Measurements from ENCODE around the gene CDH23. TPM values are rescaled to one million over a fixed set of nuclear protein-coding genes. Genes with fewer than 3 reads are reported as not detected.

Gene CDH23
- total and polyA plus RNA-seq, 2 of the 8 experiments (the other 6 are each of a cell fraction or from before 2014, with no cell fraction given) = 1.9 to 4.9 TPM

DNA sequence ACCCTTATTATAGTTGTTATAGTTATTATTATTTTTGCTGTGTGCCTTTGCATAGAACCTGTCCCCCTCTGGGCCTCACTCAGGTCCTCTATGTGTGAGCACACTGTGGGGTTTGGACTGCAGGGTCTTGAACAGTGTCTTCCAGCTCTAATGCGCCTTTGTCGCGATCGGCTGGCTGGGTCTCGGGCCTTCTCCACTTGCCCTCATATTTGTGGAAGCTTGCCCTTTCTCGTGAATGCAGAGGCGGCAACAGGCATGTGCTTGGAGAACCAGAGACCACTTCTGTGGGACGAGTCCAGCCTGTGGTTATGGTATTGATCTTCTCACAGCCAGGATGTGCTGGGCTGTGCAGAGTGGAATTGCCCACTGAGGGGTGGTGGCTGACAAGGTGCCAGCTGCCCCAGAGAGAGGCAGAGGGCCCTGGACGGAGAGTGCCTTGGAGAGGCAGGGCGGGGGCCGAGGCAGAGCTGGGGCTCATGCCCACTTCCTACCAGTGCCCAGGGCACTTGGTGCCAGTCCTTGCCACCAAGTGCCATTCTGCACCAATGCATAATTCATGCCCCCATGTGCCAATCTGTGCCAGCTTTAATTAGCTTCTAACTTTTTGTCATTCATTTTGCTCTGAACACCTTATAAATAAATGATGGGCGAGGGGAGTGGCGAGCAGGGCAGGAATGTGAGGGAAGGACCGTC is 6.8 kb upstream of the CDH23 start:
- peaks cover 0 to 7% (median 3%) of the 10 kb centered on the region in 4 experiments; a peak in 4 of 7 replicates for H3K27me3 ChIP-seq (replicated peaks in 1 of 4; ENCODE audit: control insufficient read depth in 3 of 4, extremely low read depth in 1 of 4, insufficient read depth in 3 of 4, low read length in 3 of 4)

More for the DNA sequence above, 6.8 kb upstream of the CDH23 start:
- ChIA-PET POLR2A (ENCODE audit: partially characterized antibody) (interaction anchor here (0.7 kb wide), 1 partner anchor 13 kb away, joined by 3 read pairs; no protein-coding TSS in a partner anchor), CTCF (ENCODE audit: partially characterized antibody) (interaction anchor here (0.7 to 3.9 kb wide), 21 partner anchors 9 to 536 kb away, joined by 3 to 21 read pairs (median 4); partner anchors contain the start of gene SLC29A3)
- Histone ChIP-seq H3K14ac (ENCODE audit: insufficient read length) (no peak overlapping the region), H3K9me3 (ENCODE audit: insufficient read depth in 2 of 2, low read depth in 1 of 2, low read length in 1 of 2) (no peaks in the 10 kb centered on the region), H3K4me2 (ENCODE audit: insufficient read depth in 1 of 2, low read depth in 2 of 2, low read length in 2 of 2) (no peak overlapping the region), H3K79me1 (ENCODE audit: low read depth, low read length) (no peaks in the 10 kb centered on the region), H3K9ac (replicated peaks in 1 of 4; ENCODE audit: extremely low read depth in 1 of 4, low read depth in 3 of 4, low read length in 3 of 4) (no peak overlapping the region), H2AFZ (ENCODE audit: low read length) (no peak overlapping the region), H2BK120ac (replicated peaks; ENCODE audit: low read depth, low read length) (no peak overlapping the region), H3K4me1 (replicated peaks in 1 of 4; ENCODE audit: control insufficient read depth in 3 of 4, insufficient read depth in 4 of 4, low read length in 3 of 4) (peaks cover 0 to 3% (median 0%) of the 10 kb centered on the region in 4 experiments; a peak in 1 of 7 replicates), H3K18ac (ENCODE audit: extremely low read depth, low read length) (no peak overlapping the region), H2AK5ac (ENCODE audit: low read depth, low read length) (no peak overlapping the region), H3K79me2 (ENCODE audit: control insufficient read depth in 1 of 2, insufficient read depth in 2 of 2, low read length in 2 of 2) (no peaks in the 10 kb centered on the region), H2BK5ac (ENCODE audit: low read depth, low read length) (no peak overlapping the region), H4K8ac (ENCODE audit: extremely low read depth, insufficient read depth, low read length) (no peak overlapping the region), H3K4ac (replicated peaks; ENCODE audit: insufficient read length, low read depth, low read length) (no peak overlapping the region), H2BK15ac (ENCODE audit: low read length) (no peak overlapping the region), H3K23me2 (ENCODE audit: low read depth, low read length) (no peaks in the 10 kb centered on the region), H3K36me3 (ENCODE audit: control insufficient read depth in 2 of 4, insufficient read depth in 4 of 4, low read length in 3 of 4) (no peaks in the 10 kb centered on the region), H2BK12ac (ENCODE audit: low read depth, low read length) (no peak overlapping the region), H4K20me1 (replicated peaks in 1 of 2; ENCODE audit: control insufficient read depth in 1 of 2, insufficient read depth in 2 of 2, low read length in 2 of 2) (no peaks in the 10 kb centered on the region), H3K23ac (ENCODE audit: insufficient read length) (no peak overlapping the region), H3K27ac (ENCODE audit: low read depth, low read length) (no peak overlapping the region), H2BK20ac (ENCODE audit: low read length) (no peak overlapping the region), H4K91ac (replicated peaks; ENCODE audit: insufficient read length, low read length) (no peak overlapping the region), H3K4me3 (ENCODE audit: extremely low read depth in 1 of 4, insufficient read depth in 2 of 4, low read depth in 3 of 4, low read length in 4 of 4) (no peak overlapping the region), H3K56ac (replicated peaks; ENCODE audit: insufficient read length, low read depth, low read length) (no peak overlapping the region), H4K5ac (ENCODE audit: insufficient read length, low read depth, low read length) (no peak overlapping the region)
- TF ChIP-seq TCF12 (IDR thresholded peaks at IDR 0.05; ENCODE audit: low read depth, low read length) = no peak
- no peak for TF ChIP-seq MAFK (IDR thresholded peaks at IDR 0.05; ENCODE audit: low read depth, low read length)
- TF ChIP-seq KDM4A (IDR thresholded peaks at IDR 0.05; ENCODE audit: low read depth, low read length, severe bottlenecking) = no peak
- 86% methylated on average over 14 of the region's 14 CpGs; no CpG with 5 or more reads in 1 of the 2 experiments for WGBS, 2 experiments (ENCODE audit: extremely low coverage in 1 of 2, insufficient coverage in 1 of 2, insufficient read length in 1 of 2, insufficient replicate concordance in 2 of 2, low coverage in 1 of 2, low lambda C conversion rate in 2 of 2, missing lambda C conversion rate in 1 of 2)
- no peak for DNase-seq (ENCODE audit: low read depth in 1 of 2, low spot score in 2 of 2)
- no peak for FAIRE-seq
